ENCODE data around the gene ANKRD65. TPM values are rescaled to one million over a fixed set of nuclear protein-coding genes. Genes with fewer than 3 reads are reported as not detected.
A peak's percentile ranks its signal among the peaks of the same experiment; 100 is the strongest.

Gene ANKRD65
- total RNA-seq, 2 donors from 2014 or later, result not detected

GRCh38 chr1:1436630-1437032 is 15.6 kb upstream of the ANKRD65 start:
- Mint-ChIP-seq H3K27me3 (peaks cover 3% of the 10 kb centered on the region), H3K4me3 (peak overlapping the region; percentile 46), H3K4me1 (no peaks in the 10 kb centered on the region), H3K36me3 (ENCODE audit: low read depth) (no peaks in the 10 kb centered on the region), H3K9me3 (no peaks in the 10 kb centered on the region), H3K27ac (no peak overlapping the region)
- ATAC-seq (replicated peaks), result no peak

- Mint-ChIP-seq H3K4me3 (peak overlapping the region; percentile 46), H3K4me1 (no peaks in the 10 kb centered on the region)
Measured at GRCh38 chr1:1435911-1436629, 15.0 kb upstream of the ANKRD65 start.

GRCh38 chr1:1435106-1435903 is 14.2 kb upstream of the ANKRD65 start, which contains the start of gene VWA1:
Gene VWA1 (plus strand): TSS chr1:1435690. CDS start chr1:1435749, 59 bp downstream.
- peak within 1 kb of the TSS; percentile 55 for H3K4me3 Mint-ChIP-seq
- H3K9me3 Mint-ChIP-seq, result no peaks in the 10 kb centered on the region
- peak; percentile 75 for ATAC-seq (replicated peaks)
- no peaks in the 10 kb centered on the region for H3K36me3 Mint-ChIP-seq (ENCODE audit: low read depth)
- no peak within 1 kb of the TSS for H3K27ac Mint-ChIP-seq
- H3K4me1 Mint-ChIP-seq, result no peaks in the 10 kb centered on the region
- peaks cover 3% of the 10 kb centered on the region for H3K27me3 Mint-ChIP-seq

More at GRCh38 chr1:1435911-1436629, 15.0 kb upstream of the ANKRD65 start:
- Mint-ChIP-seq H3K27me3 (peaks cover 3% of the 10 kb centered on the region), H3K27ac (no peak overlapping the region), H3K36me3 (ENCODE audit: low read depth) (no peaks in the 10 kb centered on the region), H3K9me3 (no peaks in the 10 kb centered on the region)
- peak; percentile 2 for ATAC-seq (replicated peaks)

GRCh38 chr1:1434824-1435105 is 13.7 kb upstream of the ANKRD65 start:
- Mint-ChIP-seq H3K9me3 (no peaks in the 10 kb centered on the region), H3K4me1 (no peaks in the 10 kb centered on the region), H3K27me3 (peaks cover 3% of the 10 kb centered on the region), H3K27ac (no peak overlapping the region), H3K4me3 (peak overlapping the region; percentile 55), H3K36me3 (ENCODE audit: low read depth) (no peaks in the 10 kb centered on the region)
- no peak for ATAC-seq (replicated peaks)

- peak overlapping the region; percentile 55 for H3K4me3 Mint-ChIP-seq
- H3K27ac Mint-ChIP-seq, result no peak overlapping the region
Measured at GRCh38 chr1:1434131-1434823, 13.2 kb upstream of the ANKRD65 start.

GRCh38 chr1:1433804-1434130 is 12.7 kb upstream of the ANKRD65 start:
- Mint-ChIP-seq H3K4me1 (no peaks in the 10 kb centered on the region), H3K4me3 (peak overlapping the region; percentile 6), H3K27me3 (peaks cover 3% of the 10 kb centered on the region), H3K36me3 (ENCODE audit: low read depth) (no peaks in the 10 kb centered on the region), H3K9me3 (no peaks in the 10 kb centered on the region), H3K27ac (no peak overlapping the region)
- ATAC-seq (replicated peaks), result peak; percentile 80

More at GRCh38 chr1:1434131-1434823, 13.2 kb upstream of the ANKRD65 start:
- no peak for ATAC-seq (replicated peaks)
- Mint-ChIP-seq H3K27me3 (peaks cover 3% of the 10 kb centered on the region), H3K36me3 (ENCODE audit: low read depth) (no peaks in the 10 kb centered on the region), H3K9me3 (no peaks in the 10 kb centered on the region), H3K4me1 (no peaks in the 10 kb centered on the region)

GRCh38 chr1:1432951-1433803 is 12.1 kb upstream of the ANKRD65 start:
- Mint-ChIP-seq H3K9me3 (no peaks in the 10 kb centered on the region), H3K27me3 (peaks cover 7% of the 10 kb centered on the region), H3K4me3 (peak overlapping the region; percentile 6), H3K4me1 (no peaks in the 10 kb centered on the region), H3K36me3 (ENCODE audit: low read depth) (no peaks in the 10 kb centered on the region), H3K27ac (no peak overlapping the region)
- ATAC-seq (replicated peaks), result peak; percentile 10

- ATAC-seq (replicated peaks), result no peak
- H3K36me3 Mint-ChIP-seq (ENCODE audit: low read depth), result no peaks in the 10 kb centered on the region
- H3K4me1 Mint-ChIP-seq, result no peaks in the 10 kb centered on the region
- no peaks in the 10 kb centered on the region for H3K9me3 Mint-ChIP-seq
- H3K4me3 Mint-ChIP-seq, result no peak overlapping the region
- no peak overlapping the region for H3K27ac Mint-ChIP-seq
- peaks cover 7% of the 10 kb centered on the region for H3K27me3 Mint-ChIP-seq
Measured at GRCh38 chr1:1432274-1432950, 11.3 kb upstream of the ANKRD65 start.

- no peak for ATAC-seq (replicated peaks)
- no peak overlapping the region for H3K4me3 Mint-ChIP-seq
- H3K9me3 Mint-ChIP-seq, result no peaks in the 10 kb centered on the region
- no peaks in the 10 kb centered on the region for H3K4me1 Mint-ChIP-seq
- H3K36me3 Mint-ChIP-seq (ENCODE audit: low read depth), result no peaks in the 10 kb centered on the region
- H3K27ac Mint-ChIP-seq, result no peak overlapping the region
- H3K27me3 Mint-ChIP-seq, result peaks cover 7% of the 10 kb centered on the region
Measured at GRCh38 chr1:1431845-1432273, 10.8 kb upstream of the ANKRD65 start.

GRCh38 chr1:1430992-1431844 is 10.1 kb upstream of the ANKRD65 start:
- Mint-ChIP-seq H3K9me3 (no peaks in the 10 kb centered on the region), H3K4me3 (no peak overlapping the region), H3K4me1 (no peaks in the 10 kb centered on the region), H3K27me3 (peaks cover 10% of the 10 kb centered on the region), H3K27ac (no peak overlapping the region), H3K36me3 (ENCODE audit: low read depth) (no peaks in the 10 kb centered on the region)
- ATAC-seq (replicated peaks), result no peak

- H3K4me1 Mint-ChIP-seq, result no peaks in the 10 kb centered on the region
- H3K9me3 Mint-ChIP-seq, result no peaks in the 10 kb centered on the region
- H3K27ac Mint-ChIP-seq, result no peak overlapping the region
- no peak for ATAC-seq (replicated peaks)
- H3K36me3 Mint-ChIP-seq (ENCODE audit: low read depth), result no peaks in the 10 kb centered on the region
- peaks cover 10% of the 10 kb centered on the region for H3K27me3 Mint-ChIP-seq
- no peak overlapping the region for H3K4me3 Mint-ChIP-seq
Measured at GRCh38 chr1:1430114-1430982, 9.3 kb upstream of the ANKRD65 start.

GRCh38 chr1:1429671-1430073 is 8.6 kb upstream of the ANKRD65 start:
- no peak overlapping the region for H3K4me3 Mint-ChIP-seq
- no peaks in the 10 kb centered on the region for H3K4me1 Mint-ChIP-seq
- H3K36me3 Mint-ChIP-seq (ENCODE audit: low read depth), result no peaks in the 10 kb centered on the region
- H3K9me3 Mint-ChIP-seq, result no peaks in the 10 kb centered on the region
- H3K27me3 Mint-ChIP-seq, result peaks cover 7% of the 10 kb centered on the region
- no peak for ATAC-seq (replicated peaks)
- H3K27ac Mint-ChIP-seq, result no peak overlapping the region
